Activated CD4-positive, alpha-beta T cell treated with anti-CD3 and anti-CD28 coated beads for 24 hours (primary cell): Measurements from ENCODE around the gene FAH.
"Not testable (repeated sequence)": the region's sequence is repeated elsewhere in the genome, so short reads cannot be mapped to it uniquely, and the experiment has no call there.

Experiments
- DNase-seq, 2 donors: peaks; one replicate each; pipeline ENCODE4 v3.0.0-alpha.2; 2020; ENCODE audit warnings: low read depth in 2 of 2

The FAH gene

GRCh38 chr15:80151576-80151975 is 1.2 kb upstream of the FAH start:
- DNase-seq: no peak

DNA sequence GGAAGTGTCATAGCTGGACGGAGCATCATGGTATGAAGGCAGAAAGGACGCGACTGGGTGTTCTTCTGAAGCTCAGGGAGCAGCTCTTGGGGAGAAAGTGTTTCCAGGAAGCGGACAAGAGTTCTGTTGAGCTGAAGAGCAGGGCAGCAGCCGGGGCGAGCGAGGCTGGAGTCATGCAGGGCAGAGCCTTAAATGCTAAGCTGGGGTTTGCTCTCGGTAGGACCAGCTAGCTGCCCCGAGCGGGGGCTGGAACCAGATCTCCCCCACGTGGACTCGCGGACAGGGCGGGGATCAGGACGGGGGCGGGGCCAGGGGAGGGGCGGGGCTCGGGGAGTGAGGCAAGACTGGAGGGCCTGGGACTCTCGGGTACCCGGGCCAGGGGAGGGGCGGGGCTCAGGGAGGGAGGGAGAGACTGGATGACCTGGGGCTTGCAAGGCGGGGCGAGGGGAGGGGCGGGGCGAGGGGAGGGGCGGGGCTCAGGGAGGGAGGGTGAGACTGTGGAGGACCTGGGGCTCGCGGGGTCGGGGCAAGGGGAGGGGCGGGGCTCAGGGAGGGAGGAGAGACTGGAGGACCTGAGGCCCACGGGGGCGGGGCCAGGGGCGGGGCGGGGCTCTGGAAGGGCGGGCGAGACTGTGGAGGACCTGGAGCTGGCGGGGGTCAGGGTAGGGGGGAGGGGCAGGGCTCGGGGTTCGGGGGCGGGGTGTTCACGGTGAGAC is 461 bp upstream of the FAH start:
- DNase-seq: peak; percentile 91

- no peak for DNase-seq
These were observed 1.1 kb downstream of the FAH start for GRCh38 chr15:80153900-80154299.

- DNase-seq: no peak
These were observed 1.5 kb downstream of the FAH start for GRCh38 chr15:80154336-80154735.

DNA sequence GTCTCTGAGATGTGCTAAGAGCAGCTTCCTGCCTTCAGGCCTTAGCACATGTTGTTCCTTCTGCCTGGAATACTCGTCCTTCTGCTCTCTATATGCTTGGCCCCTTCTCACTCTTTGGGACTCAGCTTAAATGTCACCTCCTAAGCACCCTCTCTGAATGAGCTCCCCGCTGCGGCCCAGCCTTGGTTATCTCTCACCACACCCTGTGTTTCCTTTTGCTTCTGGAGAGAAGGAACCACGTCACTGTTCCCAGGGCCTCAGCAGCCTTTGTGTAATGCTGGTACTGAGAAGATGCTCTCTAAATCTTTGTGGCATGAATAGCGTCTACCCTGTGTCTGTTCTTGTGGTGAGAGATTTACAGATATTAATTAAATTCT is 2.2 kb downstream of the FAH start:
- no peak for DNase-seq

GRCh38 chr15:80155378-80156175 is 2.8 kb downstream of the FAH start:
- DNase-seq: not testable (repeated sequence)

- DNase-seq: no peak
These were observed 3.4 kb downstream of the FAH start for GRCh38 chr15:80156176-80156720.

DNA sequence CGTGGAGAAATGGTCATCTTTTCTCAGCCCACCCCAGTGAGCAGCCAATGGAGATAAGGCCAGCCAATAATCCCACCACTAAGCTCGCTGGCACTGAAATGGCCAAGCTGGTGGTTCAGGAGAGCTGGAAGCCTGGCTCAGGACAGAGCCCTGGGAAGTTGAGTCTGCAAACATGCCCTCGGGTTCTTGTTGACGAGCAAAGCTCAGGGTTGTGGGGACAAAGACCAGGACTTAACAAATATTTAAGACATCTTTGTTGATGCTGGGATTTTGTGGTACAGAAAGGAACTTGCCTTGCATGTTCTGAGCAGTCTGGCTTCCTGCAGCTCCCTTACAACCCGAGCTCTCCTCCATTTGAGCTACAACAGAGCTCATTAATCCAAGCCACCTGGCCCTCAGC is 4.4 kb downstream of the FAH start:
- DNase-seq: no peak

DNA sequence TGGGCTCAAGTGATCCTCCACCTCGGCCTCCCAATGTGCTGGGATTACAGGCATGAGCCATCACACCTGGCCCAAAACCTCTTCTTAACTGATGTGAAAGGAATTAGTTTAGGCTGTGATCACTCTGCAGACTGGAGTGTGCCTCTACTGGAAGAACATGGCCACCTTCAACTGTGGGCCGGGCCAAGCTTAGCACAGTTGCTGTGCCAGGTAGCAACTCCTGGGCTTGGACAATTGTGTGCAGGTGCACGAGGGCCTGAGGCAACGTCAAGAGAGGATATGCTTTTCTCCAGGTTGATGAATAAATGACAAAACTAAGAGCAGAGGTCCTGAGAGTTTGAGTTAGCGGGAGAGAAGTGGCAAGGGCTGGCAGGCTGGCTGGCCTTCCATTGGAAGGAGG is 6.5 kb downstream of the FAH start:
- no peak for DNase-seq

- no peak for DNase-seq
These were observed 7.2 kb downstream of the FAH start for GRCh38 chr15:80159811-80160569.

DNA sequence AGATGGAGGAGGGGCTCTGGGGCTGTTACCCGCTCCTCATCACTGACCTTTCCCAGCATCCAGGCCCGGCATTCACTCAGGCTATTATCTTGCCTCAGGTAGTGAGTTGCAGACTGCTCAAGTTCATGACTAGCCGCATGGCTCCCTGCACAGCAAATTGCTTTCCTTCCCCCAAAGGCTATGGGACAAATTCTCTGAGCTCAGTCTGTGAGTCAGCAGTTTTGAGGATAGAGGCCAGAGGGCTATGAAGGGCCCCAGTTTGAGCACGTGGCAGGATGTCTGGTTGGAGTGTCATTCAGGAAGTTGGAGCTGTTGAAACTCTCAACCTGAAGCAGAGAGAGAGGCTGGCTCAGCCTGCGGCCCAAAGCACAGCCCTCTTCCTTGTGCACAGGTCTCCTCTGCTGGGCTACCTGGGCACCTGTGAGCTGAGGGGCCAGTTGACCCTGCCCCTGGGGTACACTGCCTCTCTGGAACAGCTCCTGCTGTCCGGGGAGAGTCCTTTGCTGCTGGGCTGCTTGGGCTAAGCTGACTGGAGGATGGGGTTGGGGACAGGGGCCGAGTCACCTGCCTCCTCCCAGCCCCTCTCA is 7.9 kb downstream of the FAH start:
- DNase-seq: peak; percentile 17 to 18

DNA sequence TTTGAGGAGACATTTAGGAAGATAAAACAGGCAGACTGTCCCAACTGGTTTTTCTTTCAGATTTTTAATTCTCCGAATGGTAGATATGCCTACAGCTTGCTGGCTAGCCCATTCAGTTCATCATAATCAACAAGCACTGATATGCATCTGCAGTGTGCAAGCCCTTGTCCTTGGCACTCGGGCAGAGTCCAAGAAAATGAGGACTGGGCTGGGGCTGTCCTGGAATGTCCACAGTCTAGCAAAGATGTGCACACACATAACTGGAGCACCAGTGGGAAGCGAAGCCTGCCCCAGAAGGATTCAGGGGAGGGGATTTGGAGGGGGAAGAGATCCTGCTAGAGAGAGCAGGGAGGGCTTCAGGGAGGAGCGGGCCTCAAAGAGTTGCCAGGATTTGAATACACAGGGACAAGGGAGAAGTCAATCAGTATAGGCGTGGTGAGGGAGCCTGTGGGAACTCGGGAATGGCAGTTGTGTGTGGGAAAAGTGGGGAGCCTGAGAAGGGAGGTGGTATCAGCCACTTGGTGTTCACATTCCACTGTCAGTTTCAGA is 8.7 kb downstream of the FAH start:
- no peak for DNase-seq

DNA sequence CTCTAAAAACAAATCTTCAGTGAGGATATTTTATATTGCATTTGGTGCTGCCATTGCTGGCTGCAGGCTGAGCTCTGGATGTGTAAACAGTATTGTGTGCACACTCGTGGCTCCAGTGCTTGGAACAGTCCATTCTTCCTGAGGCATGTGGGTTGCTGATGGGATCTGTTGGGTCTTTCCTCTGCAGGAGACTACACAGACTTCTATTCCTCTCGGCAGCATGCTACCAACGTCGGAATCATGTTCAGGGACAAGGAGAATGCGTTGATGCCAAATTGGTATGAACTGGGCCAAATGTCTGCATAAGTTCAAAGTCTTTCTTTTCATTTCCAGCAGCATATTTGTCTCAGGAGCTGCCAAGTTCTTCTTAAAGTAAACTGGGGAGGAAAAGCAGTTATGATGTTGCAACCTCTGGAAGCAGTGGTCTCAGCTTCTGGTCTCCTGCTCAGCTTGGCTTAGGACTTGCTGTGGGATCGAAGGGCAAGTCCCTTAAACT is 9.3 kb downstream of the FAH start:
- no peak for DNase-seq

DNA sequence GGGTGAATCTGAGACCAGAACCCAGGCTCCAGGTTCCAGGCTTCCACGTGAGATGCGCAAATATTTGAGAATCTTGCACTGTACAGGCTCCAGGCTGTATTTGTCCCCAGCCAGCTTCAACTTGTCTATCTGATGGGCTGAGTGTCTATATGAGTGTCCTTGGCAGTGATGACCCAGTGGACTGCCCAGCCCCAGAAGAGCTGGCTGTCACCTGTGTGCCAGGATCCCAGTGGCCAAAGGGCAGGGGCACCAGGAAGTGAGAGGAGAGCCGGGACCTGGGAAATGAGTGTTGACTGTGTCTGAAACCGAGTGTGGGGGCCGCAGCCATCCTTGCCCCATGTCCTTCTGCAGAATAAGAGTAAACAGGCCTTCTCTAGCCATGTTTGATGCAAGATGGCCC is 10.4 kb downstream of the FAH start:
- DNase-seq: no peak

DNA sequence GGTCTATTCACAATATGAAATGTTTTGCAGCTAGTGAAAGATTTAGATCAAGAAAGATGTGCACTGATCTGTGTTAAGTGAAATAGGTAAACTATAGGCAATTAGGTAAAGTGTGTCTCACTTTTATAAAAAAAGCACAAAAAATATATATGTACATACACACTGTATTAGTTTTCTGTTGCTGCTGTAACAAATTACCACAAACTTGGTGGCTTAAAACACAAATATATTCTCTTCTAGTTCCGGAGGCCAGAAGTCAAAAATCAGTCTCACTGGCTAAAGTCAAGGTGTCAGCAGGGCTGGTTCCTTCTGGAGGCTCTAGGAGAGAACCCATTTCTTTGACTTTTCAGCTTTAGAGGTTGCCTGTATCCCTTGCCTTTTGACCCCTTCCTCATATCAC is 11.1 kb downstream of the FAH start:
- no peak for DNase-seq

- no peak for DNase-seq
These were observed 15.1 kb downstream of the FAH start for GRCh38 chr15:80167936-80168335.

DNA sequence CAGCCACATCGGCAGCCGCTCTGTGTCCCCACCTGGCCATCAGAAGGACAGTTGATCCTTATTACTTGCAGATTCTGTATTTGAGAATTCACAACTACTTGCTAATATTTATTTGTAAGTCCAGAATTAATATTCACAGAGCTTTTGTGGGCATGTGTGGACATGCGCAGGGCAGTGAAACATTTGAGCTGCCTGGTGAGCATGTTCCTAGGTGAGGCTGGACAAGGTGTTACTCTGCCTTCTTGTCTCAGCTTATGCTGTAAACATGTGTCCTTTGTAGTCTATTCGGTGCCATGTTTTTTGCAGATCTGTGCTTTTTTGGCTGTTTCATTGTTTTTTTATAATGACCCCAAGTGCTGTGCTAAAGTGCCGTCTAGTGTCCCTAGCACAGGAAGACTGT is 15.6 kb downstream of the FAH start:
- DNase-seq: no peak

DNA sequence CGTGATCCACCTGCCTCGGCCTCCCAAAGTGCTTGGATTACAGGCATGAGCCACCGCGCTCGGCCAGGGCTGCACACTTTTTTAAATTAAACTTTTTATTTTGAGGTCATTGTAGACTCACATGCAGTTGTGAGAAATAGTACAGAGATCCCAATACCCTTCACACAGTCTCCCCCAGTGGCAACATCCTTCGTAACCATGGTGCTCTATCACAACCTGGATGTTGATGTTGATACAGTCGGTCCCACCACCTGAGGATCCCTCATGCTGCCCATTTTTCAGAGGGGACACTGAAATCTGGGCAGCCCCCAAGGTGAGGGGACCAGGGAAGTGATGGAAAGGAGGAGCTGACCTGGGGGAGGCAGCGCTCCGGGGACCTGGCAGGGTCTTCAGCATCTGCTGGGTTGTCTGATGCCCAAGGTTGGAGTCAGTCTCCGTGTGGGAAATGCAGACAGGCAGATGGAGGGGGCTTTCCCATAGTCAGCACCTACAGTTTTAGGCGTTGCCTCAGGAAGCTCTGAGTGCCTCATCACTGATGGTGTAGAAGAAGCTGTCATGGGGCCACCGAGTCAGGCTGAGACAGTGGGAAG is 17.1 kb downstream of the FAH start:
- DNase-seq: no peak

GRCh38 chr15:80170596-80170995 is 17.8 kb downstream of the FAH start:
- no peak for DNase-seq

DNA sequence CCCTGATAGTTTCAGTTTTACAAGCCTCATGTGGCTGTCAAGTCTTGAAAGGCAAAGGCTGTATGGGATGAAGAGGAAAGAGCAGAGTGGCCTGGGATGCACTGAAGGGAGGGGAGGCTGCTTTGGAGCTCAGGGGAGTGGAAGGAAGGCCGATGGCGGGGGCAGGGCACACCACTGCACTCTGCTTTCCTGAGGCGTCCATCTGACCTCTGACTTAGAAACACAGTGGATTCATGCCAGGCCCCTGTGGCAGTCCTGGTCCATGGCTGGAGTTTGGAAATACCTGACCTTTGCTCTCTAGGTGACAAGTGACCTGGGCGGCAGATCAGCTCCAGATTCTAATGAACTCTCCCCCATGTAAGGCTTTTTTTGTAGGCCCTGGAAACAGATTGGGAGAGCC is 19.0 kb downstream of the FAH start:
- no peak for DNase-seq

DNA sequence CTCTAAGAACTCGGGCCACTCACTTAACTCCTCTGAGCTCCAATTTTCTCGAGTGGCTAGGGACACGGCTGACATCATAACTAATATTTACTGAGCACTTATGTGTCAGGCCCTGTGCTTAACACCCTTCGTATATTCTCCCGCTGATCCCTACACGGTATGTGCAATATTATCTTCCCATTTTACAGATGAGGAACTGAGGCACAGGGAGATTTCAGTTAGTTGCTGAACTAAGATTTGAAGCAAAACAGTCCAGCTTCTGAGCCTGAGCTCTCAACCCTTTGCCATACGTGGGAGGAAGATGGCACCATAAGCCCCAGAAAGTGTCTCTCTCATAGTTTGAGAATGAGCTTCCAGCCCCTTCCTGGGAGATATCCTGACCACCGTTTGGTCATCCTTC is 19.6 kb downstream of the FAH start:
- no peak for DNase-seq
